GM21717 (cell line): Measurements from ENCODE around the gene ESYT2.
"Not testable (repeated sequence)": the region's sequence is repeated elsewhere in the genome, so short reads cannot be mapped to it uniquely, and the experiment has no call there.

Experiments used
- ATAC-seq: cut with Tn5 transposase; IDR thresholded peaks from one replicate; pipeline ENCODE4 v1.9.1; 2021; ENCODE audit warnings: mild to moderate bottlenecking, moderate library complexity; ENCODE audit not compliant: unreplicated experiment

The ESYT2 gene

DNA sequence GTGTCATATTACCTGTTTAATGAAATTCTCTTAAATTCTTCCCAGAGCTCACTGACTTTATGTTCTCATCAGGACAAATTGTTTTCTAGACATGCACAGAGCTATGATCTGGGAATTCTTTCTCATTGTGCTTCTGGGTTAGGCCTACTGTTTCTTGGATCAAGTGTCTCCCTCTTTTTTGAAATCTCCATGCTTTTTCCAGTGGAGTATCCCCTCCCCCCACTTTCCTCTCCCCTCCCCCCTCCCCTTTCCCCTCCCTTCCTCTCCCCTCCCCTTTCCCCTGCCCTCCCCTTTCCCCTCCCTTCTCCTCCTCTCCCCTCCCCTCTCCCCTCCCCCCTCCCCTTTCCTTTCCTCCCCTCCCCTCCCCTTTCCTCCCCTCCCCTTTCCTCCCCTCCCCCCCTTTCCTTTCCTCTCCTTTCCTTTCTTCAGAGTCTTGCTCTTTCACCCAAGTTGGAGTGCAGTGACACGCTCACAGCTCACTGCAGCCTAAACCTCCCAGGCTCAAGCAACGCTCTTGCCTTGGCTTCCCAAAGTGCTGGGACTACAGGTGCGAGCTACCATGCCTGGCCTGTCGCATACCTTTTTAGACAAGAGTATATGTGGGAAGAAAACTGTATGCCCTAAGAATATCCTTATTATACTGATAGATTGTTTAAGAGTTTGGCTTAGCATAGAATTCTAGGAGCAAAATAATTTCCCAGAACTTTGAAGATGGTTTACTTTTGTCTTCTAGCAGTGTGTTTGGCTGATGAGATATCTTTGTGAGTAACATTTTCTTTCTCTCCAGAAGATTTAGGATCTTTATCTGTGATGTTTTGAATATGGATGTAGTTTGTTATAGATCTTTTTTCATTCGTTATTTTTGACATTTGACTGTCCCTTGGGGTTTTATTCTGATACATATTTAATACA, 29.5 kb upstream of the ESYT2 start:
- no peak for ATAC-seq

DNA sequence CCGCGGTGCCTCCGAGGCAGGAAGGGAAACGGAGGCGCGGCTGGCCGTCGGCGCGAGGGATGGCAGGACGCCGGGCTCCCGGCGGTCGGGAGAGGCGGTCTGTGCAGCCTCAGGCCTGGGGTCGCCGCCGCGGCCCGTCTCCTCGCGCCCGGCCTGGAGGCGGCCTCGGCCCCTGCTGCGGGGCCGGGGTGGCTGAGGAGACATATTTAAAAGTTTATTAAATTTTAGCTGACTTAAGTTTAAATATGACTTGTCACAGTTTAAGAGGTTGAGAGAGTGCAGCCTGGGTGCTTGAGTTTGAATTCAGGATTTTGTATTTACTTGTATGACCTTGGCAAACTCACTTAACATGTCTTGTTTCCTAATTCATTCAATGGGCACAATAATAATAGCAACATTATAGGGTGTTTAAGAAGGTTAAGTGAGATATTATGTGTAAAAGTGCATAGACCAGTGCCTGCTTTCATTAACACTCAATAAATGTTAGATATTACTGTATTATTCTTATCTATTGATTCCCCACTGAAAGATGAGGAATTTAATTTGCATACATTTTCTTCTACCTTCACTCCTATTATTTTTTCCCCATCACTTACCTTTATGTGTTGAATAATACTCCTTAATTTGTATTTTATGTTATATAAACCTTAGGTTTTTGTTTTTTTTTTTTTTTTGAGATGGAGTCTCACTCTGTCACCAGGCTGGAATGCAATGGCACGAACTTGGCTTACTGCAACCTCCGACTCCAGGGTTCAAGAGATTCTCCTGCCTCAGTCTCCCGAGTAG, 27.8 kb upstream of the ESYT2 start:
- ATAC-seq = no peak

DNA sequence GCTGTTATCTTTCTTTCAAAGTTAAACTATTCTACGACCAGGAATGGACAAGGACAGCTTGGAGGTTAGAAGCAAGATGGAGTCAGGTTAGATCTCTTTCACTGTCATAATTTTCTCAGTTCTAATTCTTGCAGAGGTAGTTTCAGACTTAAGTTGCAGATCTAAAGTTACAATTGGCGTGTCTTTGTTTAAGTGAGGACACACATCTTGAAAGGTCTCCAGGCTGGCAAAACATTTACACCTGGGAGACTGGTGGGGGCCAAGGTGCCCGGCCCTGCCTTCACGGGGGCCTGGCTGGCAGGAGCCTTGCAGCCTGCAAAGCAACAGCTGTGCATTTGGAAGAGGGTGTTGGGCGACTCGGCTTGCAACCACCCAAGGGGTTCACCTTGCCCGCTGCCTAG, 25.4 kb upstream of the ESYT2 start:
- no peak for ATAC-seq

DNA sequence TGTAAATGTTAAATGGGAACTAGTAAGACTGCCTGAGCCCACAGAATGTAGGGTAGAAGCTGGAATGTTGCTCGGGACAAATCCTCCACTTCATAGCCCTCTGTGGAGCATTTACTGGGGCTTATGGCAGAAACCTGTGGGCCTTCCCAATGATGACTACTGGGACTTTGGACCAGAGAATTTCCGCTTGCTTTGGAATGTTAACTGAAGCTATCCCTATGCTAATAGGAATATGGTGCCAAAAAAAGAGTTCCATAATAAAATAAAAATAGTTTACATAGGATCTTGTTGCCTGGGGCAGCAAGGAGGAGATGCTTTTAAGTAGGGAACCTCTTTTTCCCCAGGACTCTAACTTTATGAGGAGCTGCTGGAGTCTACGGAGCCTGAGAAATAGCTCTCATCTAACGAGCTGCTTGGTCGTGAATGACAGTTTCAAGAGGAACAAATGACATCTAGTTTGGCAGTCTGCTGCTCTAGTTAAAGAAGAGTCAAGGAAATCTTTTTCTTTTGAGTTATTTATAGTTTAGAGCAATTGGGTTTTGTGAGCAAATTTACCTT, 21.3 kb upstream of the ESYT2 start:
- ATAC-seq = no peak

DNA sequence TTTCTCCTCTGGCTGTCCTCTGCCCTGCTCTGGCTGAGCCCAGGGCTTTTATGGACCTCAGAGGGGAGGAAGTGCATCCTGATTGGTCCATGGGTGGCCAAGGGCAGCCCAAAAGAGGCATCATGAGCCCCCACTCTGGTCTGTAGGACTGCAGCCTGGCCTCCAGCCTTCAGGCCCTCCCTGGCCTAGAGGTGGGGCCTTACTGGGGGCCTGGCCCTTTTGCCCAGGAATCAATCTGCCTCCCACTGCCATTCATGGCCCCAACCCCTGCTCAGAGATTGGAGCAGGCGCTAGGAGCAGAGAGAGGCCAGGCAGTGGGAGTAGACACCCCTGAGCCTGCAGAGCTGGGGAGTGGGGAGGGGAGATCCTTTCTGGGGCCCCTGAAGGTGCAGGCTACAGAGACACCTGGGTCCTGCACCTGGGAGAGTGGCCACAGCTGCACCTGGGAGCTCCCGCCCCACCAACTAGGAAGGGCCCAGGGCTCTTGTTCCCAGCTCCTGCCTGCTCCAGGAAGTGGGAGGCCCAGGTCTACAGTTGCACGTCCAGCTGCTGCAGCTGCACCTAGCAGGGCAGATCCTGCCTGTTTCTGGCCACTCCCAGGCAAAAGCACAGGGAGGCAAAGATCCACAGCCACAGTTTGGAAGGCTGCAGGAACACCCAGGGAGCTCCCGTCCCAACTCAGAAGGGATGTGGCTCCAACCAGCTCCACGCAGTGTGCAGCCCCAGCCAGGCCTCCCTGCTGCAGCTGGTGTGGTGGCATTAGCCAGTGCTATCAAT, 20.6 kb upstream of the ESYT2 start:
- no peak for ATAC-seq

DNA sequence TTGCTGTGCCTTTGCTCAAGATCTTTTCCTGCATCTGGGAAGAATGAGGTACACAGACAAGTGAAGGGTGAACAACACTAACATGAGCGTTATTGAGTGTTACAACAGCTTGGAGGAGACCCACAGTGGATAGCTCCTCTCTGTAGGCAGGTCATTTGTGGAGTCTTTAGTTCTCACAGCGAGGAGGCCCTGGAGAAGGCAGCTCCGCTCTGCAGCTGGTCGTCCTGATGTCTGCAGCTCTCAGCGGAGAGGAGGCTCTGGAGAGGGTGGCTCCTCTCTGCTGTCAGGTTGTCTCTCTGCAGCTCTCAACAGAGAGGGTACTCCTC, 20.1 kb upstream of the ESYT2 start:
- no peak for ATAC-seq

DNA sequence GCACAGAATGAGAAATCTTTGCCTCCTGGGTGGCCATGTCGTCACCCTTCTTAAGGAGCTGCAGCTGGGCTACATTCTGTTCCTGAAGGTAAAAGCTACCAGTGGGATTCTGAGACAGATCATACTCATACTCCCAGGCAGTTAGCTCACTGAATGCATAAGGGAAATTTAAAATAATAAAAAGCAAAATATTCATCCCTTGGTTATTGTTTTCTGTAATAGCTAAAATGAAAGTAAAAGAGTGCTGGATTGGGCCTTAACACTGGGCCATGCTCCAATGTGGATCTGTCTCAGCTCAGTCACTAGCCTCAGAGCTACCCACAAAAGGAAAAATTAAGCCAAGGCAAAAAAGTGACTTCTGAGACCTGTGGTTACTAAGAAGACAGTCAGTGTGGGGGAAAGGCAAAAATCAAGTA, 18.1 kb upstream of the ESYT2 start:
- ATAC-seq = no peak

DNA sequence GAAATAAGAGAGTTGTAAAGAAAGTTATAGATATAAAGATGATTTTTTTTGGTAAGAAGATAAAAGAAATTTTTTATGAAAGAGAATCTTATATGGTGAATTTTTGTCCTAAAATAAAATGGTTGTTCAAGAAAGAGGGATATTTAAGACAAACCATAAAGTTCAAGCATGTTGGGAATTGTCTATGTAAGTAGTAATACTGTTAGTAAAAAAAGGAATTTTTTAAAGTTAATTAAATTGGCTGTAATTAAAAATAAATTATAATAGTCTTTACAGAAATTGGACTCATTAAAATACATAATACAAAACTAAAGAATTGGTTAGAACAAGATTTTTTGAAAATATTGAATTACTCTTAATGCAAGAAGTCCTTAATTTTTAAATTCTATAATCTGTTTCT, 17.0 kb upstream of the ESYT2 start:
- ATAC-seq = no peak

DNA sequence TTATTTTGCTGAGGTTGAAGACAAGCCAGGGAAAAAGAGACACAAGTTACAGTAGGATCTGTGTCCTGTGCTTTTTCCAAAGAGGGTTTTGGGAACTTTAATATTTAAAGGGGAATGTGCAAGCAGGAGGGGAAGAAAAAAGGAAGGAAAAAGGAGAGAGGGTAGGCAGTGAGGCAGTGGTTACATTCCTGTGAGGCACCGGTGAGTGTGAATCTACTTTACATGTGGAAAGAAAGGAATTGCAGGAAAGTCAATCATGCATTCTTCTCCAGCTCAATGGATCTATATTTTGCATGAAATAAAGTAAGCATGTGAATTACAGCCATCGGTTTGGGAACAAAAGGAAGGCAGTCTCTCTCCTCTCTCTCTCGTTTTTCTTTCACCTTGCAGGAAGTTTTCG, 14.5 kb upstream of the ESYT2 start:
- ATAC-seq = no peak

DNA sequence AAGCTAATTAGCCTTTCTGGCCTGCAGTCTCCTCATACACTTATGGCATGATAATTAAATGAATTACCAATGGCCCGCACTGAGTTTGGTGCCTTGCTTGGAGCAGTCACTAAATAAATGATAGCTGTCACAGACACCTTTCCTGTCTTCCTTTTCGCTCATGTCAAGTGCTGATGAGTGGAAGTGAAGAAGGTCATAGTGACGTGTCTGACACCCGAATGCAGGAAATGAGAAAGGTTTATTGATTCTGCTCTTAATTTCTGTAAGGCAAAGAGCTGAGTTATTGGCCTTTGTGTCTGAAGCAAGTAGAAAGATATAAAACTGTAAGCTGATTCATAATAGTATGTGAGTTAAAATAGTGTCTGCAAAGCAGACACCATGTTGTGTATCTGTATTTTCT, 13.2 kb upstream of the ESYT2 start:
- ATAC-seq = no peak

DNA sequence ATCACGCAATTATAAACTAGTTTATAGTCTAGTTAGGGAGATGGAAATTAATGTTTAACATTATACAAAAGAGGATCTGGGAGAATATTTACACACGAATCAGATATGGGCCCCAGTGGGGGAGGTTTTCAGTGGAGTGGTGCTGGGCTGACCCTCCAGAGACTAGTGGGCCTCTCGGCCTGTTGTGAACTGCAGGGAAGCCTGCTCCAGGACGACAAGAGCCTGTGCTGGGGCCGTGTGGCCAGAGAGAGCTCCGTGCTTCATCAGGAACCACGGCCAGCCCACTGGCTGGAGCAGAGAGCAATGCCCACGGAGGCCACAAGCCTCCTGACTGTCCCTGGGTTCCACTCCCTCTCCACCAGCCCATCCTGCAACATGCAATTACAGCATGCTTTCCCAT, 11.3 kb upstream of the ESYT2 start:
- ATAC-seq = no peak

DNA sequence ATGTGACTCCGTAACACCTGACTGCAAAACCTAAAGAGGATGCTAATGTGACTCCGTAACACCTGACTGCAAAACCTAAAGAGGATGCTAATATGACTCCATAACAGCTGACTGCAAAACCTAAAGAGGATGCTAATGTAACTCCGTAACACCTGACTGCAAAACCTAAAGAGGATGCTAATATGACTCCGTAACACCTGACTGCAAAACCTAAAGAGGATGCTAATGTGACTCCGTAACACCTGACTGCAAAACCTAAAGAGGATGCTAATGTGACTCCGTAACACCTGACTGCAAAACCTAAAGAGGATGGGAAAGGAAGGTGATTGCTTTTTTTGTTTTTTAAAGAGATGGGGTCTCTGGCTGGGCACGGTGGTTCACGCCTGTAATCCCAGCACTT, 9.9 kb upstream of the ESYT2 start:
- not testable (repeated sequence) for ATAC-seq

DNA sequence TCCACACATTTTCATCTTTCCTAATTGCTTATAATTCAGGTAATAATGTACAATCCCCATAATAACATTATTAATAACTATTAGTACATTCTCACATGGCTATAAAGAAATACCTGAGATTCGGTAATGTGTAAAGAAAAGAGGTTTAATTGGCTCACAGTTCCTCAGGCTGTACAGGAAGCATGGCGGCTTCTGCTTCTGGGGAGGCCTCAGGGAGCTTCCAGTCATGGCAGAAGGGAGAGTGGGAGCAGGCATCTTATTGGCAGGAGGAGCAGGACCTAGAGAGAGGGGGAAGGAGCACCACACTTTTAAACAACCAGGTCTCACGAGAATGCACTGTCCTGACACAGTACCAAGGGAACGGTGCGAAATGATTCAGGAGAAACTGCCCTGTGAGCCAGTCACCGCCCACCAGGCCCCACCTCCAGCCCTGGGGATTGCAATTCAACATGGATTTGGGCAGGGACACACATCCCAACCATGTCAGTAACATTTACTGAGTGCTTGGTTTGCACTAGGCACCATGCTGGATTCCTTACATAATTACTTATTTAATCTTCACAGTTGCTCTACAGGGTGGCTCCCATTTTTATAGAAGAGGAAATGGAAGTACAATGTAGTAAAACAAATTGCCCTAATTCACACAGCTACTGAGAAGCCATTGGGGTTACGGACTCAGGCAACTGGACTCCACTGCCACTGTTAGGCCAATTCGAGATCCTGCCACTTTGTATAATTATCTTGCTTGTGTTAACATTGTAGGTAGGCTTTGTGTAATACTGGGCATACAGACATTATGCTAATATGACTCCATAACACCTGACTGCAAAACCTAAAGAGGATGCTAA, 8.7 kb upstream of the ESYT2 start:
- ATAC-seq = no peak

DNA sequence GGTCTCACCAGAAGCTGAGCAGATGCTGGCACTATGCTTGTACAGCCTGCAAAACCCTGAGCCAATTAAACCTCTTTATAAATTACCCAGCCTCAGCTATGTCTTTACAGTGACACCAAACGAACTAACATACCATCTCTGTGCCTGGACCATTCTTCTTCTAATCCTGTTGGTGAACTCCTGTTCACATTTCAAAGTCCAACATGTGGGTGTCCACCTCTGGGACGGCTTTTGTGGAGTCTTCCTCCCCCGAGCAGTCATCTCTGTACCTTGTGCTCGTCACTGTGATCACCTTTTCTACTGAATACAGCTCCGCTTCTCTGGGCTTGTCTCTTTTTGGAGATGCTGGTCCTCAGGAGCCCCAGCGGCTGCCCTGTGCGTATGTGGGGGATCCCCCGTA, 7.4 kb upstream of the ESYT2 start:
- no peak for ATAC-seq

DNA sequence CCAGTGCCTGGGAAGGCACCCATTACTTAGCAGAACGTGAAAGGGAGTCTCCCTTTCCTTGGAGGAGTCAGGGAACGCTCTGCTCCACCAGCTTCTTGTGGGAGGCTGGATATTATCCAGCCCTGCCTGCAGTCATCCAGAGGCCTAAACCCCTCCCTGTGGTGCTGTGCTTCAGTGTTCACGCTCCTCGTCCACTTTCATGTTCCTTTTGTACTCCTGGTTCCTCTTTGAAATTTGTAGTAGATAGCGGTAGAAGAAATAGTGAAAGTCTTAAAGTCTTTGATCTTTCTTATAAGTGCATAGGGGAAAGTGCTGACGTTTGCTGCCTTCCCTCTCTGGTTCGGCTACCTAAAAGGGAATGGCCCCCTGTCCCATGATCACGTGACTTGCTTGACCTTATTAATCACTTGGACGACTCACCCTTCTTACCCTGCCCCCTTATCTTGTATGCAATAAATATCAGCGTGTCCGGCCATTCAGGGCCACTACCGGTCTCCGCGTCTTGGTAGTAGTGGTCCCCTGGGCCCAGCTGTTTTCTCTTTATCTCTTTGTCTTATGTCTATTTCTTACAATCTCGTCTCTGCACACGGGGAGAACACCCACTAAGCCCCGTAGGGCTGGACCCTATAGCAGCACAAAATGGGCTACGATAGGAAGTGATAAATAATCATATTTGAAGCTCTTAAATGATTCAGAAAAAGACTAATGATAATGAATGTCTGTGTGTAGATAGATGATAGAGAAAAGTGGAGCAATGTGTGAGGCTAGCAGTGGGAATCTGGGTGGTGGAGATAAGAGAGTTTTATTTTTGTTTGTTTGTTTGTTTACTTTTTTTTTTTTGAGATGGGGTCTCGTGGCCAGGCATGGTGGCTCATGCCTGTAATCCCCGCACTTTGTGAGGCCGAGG, 5.8 kb upstream of the ESYT2 start:
- no peak for ATAC-seq

DNA sequence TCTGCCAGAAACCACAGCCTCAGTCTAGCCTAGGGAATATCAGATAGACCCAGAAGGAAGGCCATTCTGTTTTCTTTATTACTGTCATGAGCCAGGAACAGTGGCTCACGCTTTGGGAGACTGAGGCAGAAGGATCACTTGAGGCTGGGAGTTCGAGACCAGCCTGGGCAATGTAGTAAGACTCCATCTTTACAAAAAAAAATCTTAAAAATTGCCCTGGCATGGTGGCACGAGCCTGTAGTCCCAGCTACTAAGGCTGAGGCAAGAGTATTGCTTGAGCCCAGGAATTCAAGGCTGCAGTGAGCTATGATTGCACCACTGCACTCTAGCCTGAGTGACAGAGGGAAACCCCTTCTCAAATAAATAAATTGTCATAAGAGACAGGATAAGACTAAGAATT, 3.7 kb upstream of the ESYT2 start:
- no peak for ATAC-seq

DNA sequence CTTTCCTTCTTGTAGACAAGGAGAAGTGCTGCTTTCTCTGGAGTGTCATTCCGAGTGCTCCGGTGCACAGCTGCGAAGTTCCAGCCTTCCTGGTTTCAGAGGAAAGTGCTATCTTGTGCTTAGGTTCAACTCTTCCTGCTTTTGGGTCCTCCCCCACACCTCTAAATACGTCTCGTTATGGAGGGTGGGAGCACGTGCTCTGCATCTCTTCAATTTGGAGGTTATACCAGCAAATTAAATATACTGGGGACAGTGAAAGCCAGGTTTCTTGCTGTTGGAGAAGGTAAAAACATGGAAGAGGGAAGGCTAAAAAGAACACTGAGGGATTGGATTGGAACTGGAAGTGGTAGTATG, 2.4 kb upstream of the ESYT2 start:
- no peak for ATAC-seq

DNA sequence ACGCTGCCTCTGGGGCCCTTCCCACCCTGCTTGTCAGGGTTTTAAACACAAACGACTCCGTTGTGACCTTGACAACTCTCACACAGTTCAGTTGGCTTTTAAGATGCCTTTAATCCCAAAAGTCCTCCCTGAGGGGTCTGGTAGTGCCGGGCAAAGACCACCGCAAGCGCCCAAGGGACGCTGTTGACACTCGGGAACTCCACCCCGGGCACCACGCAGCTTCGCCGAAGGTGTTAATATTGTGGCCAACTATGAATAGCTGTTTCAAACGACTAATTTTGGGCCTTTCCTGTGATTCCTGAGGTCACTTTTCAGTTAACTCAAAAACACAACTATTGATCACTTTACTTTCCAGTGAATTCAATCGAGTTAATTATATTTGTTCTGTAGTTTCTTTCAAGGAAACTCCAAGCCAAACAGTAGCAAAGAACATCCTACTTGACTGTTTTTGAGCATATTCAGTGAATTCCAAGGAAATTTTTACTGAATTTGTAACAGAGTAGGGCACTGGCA, 958 bp upstream of the ESYT2 start:
- no peak for ATAC-seq

DNA sequence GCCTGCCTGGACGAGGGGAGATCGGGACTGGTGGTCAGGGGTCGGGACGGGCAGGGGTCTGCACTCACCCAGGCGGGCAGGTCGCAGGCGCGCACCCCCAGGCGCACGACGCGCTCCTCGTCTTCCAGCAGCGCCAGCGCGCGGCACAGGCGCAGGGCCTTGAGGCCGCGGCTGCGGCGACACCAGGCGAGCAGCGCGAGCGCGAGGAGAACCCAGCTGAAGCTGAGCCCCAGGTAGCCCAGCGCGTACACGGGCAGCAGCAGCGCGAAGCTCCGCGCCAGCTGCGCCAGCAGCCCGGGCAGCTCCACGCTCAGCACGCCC, 328 bp downstream of the ESYT2 start:
- ATAC-seq = peak; percentile 50
